ENCODE data around the gene CNN1. TPM values are rescaled to one million over a fixed set of nuclear protein-coding genes. Genes with fewer than 3 reads are reported as not detected.
A peak's percentile ranks its signal among the peaks of the same experiment; 100 is the strongest.

CNN1 gene
- total and polyA plus RNA-seq, 2 of the 13 experiments (the other 11 are each of a cell fraction or from before 2014, with no cell fraction given) = 0.70 to 1.1 TPM

DNA sequence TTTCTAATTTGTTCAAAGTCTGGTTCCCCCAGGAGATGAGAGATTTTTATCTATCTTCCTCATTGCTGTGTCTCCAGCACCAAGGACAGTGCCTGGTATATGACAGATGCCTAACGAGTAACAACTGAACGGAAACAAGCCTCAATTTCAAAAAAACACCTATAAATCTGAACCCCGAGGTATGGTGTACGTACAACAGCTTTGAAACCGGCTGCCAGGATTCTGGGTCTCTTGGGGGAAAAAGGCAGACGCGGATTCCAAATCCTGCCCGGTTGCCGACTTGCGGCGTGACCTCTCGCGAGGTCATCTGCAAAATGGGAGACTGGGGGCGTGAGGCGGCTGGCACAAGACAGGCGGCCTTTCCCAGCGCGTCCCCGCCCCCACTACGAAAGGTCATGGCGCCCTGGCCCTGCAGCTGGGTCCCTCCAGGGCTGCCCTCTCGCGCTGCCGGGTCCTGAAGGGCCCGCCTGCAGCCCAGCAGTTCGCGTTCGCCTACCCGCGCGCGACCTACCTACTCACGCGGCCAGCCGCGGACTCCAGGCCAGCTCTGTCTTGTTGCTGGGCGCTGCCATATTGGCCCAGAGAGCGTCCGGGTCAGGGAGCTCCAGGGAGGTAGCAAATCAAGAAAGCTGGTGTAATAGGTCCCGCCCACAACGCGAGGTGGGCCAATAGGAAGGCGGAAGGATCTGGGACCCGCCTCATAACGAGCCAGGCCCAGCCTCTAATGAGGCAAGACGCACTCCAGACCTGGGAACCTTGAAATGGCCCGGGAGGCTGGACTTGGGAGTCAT, 9.9 kb upstream of the CNN1 start, which contains the start of gene ECSIT (continued):
- TF ChIP-seq, protein P1, sequence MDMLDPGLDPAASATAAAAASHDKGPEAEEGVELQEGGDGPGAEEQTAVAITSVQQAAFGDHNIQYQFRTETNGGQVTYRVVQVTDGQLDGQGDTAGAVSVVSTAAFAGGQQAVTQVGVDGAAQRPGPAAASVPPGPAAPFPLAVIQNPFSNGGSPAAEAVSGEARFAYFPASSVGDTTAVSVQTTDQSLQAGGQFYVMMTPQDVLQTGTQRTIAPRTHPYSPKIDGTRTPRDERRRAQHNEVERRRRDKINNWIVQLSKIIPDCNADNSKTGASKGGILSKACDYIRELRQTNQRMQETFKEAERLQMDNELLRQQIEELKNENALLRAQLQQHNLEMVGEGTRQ (IDR thresholded peaks at IDR 0.05; ENCODE audit: low read depth, low read length) = no peak
- TF ChIP-seq, protein P1 (CRISPR knock-in tag; IDR thresholded peaks at IDR 0.05; ENCODE audit: borderline replicate concordance) = no peak
- peak; percentile 96 for TF ChIP-seq ASH2L (IDR thresholded peaks at IDR 0.05; ENCODE audit: insufficient read length, low read depth, low read length)
- TF ChIP-seq, protein P2, sequence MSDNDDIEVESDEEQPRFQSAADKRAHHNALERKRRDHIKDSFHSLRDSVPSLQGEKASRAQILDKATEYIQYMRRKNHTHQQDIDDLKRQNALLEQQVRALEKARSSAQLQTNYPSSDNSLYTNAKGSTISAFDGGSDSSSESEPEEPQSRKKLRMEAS (IDR thresholded peaks at IDR 0.05) = peak; percentile 83
- peak; percentile 25; the same call in 1 of the 2 replicates for TF ChIP-seq ETV5 (CRISPR knock-in tag; IDR thresholded peaks at IDR 0.05; ENCODE audit: borderline replicate concordance)
- peak; percentile 84 for TF ChIP-seq ZNF629 (CRISPR knock-in tag; conservative IDR thresholded peaks at IDR 0.05)
- no peak for TF ChIP-seq POLR2AphosphoS2 (IDR thresholded peaks at IDR 0.05; ENCODE audit: low read depth, low read length)
- TF ChIP-seq POLR2AphosphoS5 (IDR thresholded peaks at IDR 0.05; ENCODE audit: low read depth, low read length) = peak; percentile 64
- no peak; the same call in none of the 2 replicates for TF ChIP-seq WIZ (CRISPR knock-in tag; IDR thresholded peaks at IDR 0.05)
- TF ChIP-seq, protein P3, sequence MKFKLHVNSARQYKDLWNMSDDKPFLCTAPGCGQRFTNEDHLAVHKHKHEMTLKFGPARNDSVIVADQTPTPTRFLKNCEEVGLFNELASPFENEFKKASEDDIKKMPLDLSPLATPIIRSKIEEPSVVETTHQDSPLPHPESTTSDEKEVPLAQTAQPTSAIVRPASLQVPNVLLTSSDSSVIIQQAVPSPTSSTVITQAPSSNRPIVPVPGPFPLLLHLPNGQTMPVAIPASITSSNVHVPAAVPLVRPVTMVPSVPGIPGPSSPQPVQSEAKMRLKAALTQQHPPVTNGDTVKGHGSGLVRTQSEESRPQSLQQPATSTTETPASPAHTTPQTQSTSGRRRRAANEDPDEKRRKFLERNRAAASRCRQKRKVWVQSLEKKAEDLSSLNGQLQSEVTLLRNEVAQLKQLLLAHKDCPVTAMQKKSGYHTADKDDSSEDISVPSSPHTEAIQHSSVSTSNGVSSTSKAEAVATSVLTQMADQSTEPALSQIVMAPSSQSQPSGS (CRISPR knock-in tag; IDR thresholded peaks at IDR 0.05) = peak; percentile 64; the same call in 1 of the 2 replicates
- no peak for TF ChIP-seq ZFP36L1 (CRISPR knock-in tag; IDR thresholded peaks at IDR 0.05)
- no peak for TF ChIP-seq NCOA5 (CRISPR knock-in tag; IDR thresholded peaks at IDR 0.05)
- peak; percentile 80 for TF ChIP-seq IRF2 (CRISPR knock-in tag; IDR thresholded peaks at IDR 0.05)
- TF ChIP-seq, protein P4, sequence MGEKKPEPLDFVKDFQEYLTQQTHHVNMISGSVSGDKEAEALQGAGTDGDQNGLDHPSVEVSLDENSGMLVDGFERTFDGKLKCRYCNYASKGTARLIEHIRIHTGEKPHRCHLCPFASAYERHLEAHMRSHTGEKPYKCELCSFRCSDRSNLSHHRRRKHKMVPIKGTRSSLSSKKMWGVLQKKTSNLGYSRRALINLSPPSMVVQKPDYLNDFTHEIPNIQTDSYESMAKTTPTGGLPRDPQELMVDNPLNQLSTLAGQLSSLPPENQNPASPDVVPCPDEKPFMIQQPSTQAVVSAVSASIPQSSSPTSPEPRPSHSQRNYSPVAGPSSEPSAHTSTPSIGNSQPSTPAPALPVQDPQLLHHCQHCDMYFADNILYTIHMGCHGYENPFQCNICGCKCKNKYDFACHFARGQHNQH (CRISPR knock-in tag; IDR thresholded peaks at IDR 0.05) = peak; percentile 76
- TF ChIP-seq, protein P5, sequence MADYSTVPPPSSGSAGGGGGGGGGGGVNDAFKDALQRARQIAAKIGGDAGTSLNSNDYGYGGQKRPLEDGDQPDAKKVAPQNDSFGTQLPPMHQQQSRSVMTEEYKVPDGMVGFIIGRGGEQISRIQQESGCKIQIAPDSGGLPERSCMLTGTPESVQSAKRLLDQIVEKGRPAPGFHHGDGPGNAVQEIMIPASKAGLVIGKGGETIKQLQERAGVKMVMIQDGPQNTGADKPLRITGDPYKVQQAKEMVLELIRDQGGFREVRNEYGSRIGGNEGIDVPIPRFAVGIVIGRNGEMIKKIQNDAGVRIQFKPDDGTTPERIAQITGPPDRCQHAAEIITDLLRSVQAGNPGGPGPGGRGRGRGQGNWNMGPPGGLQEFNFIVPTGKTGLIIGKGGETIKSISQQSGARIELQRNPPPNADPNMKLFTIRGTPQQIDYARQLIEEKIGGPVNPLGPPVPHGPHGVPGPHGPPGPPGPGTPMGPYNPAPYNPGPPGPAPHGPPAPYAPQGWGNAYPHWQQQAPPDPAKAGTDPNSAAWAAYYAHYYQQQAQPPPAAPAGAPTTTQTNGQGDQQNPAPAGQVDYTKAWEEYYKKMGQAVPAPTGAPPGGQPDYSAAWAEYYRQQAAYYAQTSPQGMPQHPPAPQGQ (CRISPR knock-in tag; IDR thresholded peaks at IDR 0.05; ENCODE audit: borderline replicate concordance) = no peak
- no peak for TF ChIP-seq PLRG1 (conservative IDR thresholded peaks at IDR 0.05)
- 0 out of 2 replicates have a peak, but pooled peaks have one; percentile 23 for TF ChIP-seq ZNF343 (CRISPR knock-in tag; IDR thresholded peaks at IDR 0.05)
- peak; percentile 95 for TF ChIP-seq RBFOX2 (IDR thresholded peaks at IDR 0.05; ENCODE audit: low read depth, low read length)
- TF ChIP-seq GTF2F1 (IDR thresholded peaks at IDR 0.05; ENCODE audit: low read length) = no peak
- peak; percentile 81; the same call in 1 of the 2 replicates for TF ChIP-seq ZNF607 (CRISPR knock-in tag; IDR thresholded peaks at IDR 0.05; ENCODE audit: borderline replicate concordance)
- peak; percentile 51; the same call in 1 of the 2 replicates for TF ChIP-seq REPIN1 (CRISPR knock-in tag; IDR thresholded peaks at IDR 0.05; ENCODE audit: borderline replicate concordance, low read depth)
- TF ChIP-seq NFYB (CRISPR knock-in tag; IDR thresholded peaks at IDR 0.05) = peak; percentile 90
- no peak for TF ChIP-seq ZNF564 (CRISPR knock-in tag; IDR thresholded peaks at IDR 0.05)
- 0 out of 2 replicates have a peak, but pooled peaks have one; percentile 70 for TF ChIP-seq PCBP1 (IDR thresholded peaks at IDR 0.05; ENCODE audit: borderline replicate concordance, low read depth, low read length)

Data from HepG2 (cell line).